ENCODE results near the gene UGT1A8.

Gene UGT1A8

DNA sequence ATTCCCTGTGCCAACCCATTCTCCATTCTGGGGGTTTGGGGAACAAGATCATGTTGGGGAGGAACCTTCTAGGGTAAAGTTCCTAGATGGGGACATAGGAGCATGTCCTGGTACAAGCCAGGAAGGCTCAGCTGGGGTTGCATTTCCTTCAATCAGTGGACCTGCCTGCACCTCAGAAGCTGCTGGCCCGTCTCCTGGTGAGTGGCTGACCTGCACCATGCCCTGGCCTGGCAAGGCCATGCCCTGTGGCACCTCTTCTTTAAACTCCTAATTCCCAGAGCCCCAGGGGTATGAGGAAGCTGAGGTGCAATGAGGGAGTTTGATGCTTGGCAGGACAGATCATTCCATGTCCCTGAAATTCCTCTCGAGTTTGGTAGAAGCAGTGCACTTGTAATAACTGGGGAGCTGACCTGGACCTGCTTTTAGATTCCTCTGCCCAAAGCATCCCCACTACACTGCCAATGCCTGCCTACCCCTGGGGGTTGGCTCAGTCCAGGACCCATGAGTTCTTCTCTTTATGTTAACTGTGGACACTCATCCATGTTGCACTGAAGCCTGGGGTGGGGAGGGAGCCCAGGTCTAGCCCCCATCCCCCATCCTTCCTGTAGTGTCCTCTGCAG, 186.0 kb downstream of the UGT1A8 start:
- DNase-seq, result no peak

DNA sequence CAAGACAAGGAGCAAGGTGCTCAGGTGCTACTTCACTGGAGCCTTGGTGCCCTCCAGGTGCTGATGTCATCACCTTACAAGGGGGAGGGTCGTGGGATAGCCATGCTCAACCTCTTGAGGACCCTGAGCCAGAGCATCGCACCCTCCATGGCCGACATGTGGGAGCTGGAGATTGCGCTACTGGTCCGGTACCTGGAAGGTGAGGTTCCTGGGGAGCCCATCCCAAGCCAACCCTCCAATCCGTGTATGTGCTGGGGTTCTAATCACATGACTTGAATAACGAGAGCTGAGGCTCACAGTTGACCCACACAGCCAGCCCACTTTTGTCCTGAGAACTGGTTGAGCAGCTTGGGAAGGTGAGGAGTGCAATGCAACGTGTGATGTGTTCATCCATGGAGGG, 186.6 kb downstream of the UGT1A8 start:
- DNase-seq, result no peak

DNA sequence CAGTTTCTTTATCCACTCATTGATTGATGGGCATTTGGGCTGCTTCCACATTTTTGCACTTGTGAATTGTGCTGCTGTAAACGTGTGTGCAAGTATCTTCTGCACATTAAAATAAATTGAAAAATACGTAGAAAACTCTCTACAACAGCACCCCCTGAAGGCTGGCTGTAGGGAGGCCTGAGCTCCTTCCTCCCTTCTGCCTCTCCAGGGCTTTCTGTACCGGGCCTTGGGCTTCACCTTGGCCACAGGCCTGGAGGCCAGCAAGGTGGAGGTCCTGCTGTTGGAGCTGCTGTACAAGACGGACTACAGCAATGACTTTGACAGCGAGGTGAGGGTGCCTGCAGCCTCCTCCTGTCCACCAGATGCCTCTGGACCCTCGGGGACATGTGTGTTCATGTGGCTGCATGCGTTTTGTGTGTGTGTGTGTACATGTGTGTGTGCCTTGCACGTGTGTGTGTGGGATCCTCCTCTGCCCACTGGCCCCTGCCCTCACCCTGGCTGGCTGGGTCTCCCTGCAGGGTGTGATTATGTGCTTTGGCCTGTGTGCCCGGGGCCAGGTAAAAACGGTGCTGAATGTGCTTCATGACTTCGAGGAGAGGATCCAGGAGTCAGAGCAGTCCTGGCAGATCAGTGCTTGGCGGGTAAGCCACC, 189.9 kb downstream of the UGT1A8 start:
- no peak for DNase-seq

DNA sequence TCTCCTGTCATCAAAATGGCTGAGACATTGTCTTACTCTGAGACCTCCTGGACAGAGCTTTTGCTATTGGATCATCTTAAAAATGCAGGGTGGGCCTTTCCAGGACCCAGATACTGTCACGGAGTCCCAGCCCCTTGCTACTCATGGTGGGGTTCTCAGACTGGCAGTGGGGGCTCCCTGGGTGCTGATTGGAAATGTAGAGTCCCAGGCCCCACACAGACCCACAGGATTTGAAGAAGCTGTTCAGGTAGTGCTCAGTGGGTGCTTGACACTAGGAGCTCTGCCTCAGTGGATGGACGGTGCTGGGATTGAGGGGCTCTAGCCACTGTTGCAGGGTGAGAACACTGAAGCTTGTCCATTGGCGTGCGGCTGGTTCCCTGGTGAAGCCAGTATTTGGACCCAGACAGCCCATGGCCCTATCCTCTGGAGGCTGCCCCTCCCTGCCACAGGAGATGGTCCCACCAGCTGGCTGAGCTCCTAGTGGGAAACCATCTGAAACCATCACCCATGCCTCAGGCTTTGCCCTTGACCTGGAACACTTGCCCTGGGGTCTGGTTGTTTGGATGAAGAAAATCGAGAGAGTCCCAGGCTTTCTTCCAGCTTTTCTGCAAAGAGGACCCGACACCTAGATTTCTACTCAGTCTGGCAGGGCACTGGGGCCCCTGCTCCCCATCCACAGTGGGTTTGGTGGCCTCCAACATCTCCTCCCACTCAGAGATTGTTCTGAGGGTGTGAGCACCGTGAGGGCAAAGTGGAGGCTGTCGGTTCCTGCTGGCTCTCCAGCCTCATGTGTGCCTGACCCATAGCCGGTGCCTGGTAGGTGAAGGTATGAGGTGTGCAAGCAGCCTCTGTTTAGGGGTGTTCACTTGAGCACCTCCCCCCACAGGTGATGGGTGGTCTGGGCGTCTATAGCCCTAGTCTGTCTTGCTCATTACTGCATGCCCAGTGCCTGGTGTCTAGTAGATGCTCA, 190.8 kb downstream of the UGT1A8 start:
- no peak for DNase-seq

DNA sequence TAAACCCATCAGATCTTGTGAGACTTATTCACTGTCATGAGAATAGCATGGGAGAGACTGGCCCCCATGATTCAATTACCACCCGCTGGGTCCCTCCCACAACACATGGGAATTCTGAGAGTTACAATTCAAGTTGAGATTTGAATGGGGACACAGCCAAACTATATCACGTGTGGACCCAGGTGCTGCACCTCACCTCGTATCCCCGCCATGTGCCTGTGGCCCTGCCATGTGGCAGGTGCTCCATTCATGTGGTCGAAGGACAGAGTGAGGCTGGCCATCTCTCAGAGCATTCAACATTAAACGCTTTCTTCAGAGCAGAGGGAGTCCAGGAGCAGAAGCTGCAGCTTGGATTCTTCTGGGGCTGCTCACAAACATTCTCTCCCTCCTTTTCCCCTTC, 193.0 kb downstream of the UGT1A8 start:
- no peak for DNase-seq

DNA sequence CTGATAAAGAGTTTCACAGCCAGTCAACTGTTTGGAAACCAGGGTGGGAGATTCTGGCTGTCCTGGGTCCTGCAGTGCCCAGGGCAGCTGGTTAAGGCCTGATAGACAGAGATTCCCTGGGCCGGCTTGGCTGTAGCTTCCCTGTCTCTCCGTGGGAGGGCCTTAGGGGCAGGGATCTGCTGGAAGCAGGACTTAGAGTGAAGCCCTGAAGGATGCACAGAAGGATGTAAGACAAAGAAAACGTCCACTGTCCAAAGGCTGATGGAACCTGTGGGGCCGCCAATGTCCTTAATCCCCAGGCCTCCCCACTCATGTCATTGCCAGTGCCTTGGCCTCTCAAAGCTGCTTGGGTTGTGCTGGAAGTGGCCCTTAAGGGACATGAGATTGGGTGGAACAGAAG, 193.7 kb downstream of the UGT1A8 start:
- DNase-seq, result no peak

DNA sequence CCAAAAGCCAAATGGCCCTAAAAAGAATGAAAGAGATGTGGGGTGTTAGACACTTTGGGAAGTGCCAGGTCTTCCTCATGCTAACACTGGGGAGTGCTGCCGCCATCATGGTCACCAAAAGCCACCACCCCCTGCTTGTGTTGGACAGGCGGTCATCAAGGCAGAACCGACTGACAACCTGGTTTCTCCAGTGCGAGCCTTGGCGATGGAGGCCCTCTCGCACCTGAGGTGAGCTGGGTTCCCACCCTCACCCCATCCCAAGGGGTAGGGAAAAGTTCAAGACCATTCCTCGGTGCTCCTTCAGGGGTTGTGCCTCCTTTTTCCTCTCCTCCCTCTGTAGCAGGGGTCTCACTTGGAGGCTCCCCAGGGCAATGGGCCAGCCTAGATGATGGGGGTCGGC, 194.3 kb downstream of the UGT1A8 start:
- DNase-seq, result no peak

DNA sequence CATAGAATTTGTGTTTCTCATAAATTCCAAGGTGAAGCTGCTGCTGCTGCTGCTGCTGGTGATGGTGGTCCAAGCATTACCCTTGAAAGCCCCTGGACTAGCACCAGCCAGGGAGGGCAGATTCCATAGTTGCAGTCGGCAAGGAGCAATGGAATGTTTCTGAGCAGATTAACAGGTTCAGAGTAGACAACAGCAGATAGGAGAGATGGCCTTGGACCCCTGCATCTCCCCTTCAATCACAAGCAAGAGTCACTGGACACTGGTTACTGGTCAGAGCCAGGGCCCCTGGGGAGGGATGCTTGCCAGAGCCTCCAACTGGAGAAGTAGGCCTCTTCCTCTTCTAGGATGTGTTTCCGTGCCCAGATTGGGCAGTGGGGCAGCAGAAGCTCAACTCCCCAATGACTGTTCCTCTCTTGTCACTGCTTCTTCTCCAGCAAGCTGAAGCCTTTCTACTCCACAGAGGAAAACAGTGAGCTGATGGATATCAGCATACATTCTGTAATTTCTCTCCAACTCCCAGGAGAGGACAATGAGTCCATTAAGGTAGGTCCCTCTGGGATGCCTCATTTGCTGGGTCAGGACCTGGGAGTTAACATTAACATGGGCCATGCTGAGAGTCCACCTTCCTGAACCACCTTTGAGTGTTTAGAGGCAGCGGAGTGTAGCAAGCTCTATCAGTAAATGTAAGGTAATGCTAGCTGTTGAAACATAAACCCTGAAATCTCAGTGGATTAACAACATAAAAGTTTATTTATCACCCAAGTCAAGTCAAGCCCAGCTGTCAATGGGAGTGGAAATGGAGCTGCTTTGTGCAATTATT, 196.0 kb downstream of the UGT1A8 start:
- DNase-seq, result no peak

DNA sequence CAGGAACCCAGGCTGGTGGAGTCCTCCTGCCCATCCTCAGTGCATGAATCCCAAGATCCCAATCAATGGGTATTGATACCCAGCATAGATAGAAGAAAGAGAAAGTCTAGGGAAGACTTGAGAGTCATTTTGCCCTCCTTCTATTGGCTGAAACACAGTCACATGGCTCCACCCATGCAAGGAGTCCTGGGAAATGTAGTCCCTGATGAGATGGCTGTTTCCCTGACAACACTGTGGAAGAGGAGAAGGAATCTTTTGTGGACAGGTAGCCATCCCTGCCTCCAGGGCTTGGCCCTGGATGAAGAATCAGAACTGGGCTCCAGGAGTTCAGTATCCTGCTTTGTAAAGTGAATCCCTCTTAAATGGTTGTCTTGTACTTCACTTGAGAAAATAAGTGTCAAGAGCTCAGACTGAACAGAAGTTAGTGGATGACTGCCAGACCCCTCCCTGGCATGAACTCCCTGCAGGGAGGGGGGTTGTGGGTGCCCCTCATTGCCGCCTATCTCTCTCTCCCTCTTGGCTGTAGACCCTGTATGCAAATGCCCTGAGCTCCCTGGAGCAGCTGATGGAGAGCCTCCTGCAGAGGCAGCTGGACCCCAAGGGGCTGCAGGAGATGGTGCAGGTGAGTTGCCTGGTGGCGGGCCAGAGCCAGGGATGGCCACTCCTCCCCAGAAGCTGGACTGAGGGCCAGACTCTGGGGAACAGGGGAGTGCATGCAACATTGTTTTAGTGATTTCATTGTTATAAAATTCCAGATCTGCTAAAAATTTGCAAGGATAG, 196.8 kb downstream of the UGT1A8 start:
- no peak for DNase-seq

DNA sequence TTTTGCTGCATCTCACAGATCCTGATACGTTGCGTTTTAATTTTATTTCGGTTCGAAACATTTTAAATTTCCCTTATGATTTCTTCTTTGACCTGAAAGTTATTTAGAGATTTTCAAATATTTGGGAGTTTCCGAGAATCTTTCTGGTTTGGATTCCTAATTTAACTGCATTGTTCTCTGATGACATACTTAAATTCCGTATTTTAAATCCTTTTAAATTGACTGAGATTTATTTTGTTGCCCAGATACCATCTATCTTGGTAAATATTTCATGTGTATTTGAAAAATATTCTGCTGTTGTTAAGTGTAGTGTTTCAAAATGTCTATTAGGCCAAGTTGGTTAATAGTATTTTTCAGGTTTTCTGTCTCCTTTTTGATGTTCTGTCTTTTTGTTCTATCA, 198.4 kb downstream of the UGT1A8 start:
- DNase-seq, result no peak

DNA sequence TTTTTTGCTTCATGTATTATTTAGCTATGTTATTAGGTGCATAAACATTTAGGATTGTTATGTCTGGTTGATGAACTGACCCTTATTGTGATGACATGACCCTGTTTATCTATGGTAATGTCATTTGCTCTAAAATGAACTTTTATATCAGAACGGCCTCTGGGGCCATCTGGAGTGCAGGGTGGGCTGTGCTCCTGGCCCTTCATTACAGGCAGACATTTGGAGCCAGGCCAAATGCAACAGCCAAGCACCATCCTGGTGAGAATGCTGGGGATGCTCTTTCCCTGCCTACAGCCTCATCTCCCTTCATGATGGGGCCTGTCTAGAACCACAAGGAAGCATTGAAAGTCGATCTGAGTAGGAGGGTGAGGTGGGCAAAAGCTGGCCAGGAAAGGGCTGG, 198.9 kb downstream of the UGT1A8 start:
- DNase-seq, result no peak

DNA sequence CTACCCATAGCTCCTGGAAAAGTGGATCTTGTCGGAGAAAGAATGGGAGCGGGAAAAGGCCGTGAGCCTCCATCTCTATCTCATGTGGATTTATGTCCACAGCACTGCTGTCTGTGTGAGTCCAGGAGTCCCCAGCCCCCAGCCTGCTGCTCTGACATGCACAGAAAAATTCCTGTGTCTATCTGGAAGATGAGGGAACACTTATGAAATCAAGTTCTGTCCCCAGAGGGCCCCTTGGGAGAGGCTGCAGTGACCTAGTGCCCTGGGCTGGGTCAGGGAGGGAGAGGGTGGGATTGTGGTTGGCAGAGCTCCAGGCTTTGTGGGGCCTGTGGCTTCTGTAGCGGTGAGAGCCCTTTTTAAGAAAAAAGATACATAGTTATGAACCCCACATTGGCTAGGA, 199.3 kb downstream of the UGT1A8 start:
- no peak for DNase-seq

DNA sequence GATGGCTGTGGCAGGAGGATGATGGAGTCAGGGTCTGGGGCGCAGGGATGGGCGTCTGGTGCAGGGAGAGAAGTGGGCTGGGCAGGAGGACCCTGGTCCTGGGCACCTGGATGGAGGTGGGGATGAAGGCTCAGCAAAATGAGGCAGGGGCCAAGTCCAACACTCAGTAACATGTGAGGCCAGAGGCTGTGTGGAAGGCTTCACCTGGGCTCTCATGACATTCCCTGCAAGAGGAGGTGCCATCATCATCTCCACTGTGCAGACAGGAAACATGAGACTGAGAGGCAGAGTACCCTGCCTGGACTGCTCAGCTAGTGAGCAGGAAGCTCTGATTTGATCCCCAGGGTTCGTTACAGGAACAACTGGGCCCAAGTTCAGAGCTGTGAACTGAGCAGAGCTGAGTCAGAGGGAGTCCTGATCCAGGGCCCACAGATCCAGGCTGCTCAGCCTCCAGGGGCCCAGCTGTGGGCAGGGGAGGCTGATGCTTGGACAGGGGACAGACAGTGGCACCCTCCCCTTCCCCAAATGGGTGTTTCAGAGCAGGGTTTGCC, 200.0 kb downstream of the UGT1A8 start:
- no peak for DNase-seq

DNA sequence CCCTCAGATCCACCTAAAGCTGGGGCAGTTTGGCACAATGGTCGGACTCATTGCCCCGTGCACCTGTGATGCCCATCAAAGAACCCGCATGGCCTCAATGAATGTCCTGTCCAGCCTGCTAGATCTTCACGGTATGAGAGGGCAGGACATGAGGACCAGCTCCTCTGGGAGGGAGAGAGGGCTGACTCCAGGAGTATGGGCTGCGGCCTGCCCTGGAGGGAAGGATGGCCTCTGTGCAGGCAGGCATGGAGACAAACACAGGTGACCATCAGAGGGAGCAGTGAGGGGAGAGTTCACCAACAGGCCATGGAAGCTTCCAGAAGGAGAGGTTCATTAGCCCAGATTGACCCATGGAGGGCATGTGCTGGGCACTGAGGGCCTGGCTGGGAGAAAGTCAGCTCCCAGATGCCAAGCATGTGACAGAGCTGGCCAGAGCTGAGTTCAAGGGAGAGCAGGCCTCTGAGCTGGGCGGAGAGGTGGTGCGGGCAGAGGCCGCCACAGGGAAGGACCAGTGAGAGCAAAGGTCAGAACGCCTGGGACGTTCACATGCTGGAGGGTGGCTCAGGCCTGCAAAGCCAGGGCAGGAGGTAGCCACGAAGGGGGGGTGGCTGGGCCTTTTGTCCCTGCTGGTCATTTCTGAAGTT, 200.7 kb downstream of the UGT1A8 start:
- no peak for DNase-seq

DNA sequence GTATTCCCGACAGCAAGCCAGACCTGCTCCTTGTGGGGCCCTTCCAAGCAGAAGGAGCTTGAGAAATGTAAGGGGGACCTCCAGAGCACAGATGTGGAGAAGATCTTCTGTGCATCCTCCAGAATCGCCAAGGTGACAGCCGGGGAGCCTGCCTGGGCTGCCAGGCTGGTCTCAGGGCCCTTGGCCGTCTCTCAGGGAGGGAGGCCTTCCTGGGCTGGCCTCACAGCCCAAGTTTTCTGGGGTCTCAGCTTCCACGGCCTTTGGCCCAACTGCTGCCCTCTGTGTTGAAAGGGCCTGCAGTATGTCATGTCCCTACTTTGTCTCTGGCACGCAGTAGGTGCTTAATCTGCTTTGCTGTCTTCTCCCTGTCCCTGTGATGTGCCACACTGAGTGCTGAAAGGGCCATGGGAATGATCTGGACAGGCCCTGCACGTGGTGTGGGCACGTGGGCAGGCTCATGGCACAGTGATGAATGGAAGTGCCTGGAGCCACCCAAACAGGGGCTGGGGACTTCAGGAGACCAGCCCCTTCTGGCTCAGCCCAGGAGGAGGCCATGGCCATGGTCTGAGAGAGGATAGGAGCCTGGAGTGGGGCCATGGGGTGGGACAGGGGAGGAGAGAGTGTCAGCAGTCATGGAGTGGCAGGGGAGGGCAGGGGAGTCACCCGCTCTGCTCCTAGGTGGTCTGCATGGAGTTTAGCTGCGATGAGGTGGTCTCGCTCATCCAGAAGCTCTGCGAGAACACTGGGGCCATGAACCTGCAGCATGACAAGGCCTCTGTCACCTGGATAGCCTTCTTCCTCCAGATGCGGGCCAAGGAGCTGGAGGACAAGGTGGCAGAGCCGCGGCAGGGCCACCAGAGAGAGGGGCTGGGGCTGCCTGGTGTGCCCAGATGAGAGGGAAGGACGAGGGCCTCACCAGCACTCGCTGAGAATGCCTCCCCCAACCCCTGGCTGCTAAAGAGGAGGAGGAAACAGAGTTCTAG, 201.5 kb downstream of the UGT1A8 start:
- no peak for DNase-seq

DNA sequence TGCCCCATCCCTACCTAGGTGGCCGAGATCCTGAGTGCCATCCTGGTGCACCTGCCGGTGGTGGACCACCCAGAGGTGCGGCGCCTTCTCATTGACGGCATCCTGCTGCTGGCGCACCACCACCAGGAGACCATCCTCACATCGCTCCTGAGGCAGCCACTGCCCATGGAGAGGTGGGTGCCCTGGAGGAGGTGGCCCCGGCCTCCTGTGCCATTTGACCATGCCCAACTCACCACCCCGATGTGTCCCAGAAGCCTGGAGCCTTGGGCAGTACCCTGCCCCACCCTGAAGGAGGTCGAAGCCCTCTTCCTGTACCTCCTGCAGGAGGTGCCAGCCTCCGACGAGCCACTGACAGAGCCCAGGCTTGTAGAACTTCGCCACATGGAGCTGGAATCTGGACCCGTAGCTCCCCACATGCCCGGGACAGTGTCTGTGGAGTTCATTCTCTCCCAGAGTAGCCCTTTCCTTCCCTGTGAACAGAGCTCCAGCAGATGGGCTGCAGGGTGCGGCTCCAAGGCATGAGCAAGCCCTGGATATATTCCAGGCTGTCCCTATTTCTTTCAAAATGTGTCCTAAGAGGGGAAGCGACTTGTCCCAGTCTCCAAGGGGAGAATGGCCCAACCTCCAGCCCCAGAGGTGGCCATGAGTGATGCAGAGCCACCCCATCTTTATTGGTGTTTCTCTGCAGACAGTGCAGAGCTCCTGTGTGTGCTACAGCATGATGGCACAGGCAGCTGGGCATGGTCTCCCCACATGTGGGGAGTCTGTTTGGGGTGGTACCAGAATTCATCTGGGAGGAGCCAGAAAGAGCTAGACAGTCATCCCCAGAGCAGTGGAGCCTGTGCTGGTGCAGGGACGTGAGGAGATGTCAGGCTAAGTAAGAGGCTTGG, 202.7 kb downstream of the UGT1A8 start:
- DNase-seq, result no peak

DNA sequence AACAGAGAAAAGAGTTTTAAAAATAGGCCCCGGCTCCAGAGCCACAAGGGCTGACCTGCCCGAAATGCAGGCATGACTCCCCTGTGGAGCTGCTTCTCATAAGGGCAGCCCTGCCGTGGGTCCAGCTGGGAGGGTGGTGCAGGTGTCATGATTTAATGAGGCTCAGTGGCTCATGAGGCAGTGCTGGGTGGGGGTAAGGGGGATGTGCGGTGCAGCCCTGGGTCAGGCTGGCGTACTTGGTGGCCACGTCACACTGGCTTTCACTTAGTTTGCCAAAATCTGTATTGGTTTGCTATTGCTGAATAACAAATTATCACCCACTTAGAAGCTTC, 203.3 kb downstream of the UGT1A8 start:
- no peak for DNase-seq

DNA sequence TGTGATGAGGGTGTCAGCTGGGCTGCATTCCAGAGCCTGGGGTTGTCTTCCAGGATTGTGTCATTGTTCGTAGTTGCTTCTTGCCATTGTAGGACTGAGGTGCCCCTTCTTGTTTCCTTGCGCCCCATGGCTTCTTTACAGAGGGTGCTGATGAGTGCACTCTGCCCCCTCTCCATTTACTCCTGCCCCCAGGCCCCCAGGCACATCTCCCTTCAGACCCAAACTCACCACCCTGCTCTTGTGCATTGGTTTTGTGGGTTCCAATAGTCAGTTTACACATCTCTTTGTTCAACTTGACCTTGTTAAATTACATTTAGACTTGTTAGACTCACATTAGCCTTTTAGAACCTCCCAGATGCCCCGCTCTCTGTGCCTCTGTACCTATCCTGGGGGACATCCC, 203.8 kb downstream of the UGT1A8 start:
- DNase-seq, result no peak

DNA sequence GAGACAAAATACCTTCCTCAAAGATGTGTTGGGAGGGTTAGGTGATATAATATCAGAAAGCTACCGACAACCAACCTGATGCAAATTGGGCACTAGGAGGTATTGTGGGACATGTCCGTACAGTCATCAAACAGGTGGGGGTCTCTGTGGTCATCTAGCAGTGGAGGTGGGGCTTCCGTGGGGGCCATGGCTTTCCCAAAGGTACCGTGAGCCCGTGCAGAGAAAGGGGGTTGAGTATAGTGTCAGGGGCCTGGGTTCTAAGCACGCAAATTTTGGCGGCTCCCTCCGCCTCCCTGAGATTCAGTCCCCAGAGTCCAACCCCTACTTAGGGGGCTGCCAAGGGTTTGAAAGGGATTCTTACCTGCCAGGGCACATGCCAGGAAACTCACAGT, 204.3 kb downstream of the UGT1A8 start:
- DNase-seq, result no peak
